GM19455 (cell line): ENCODE results near the gene GRK5.

Experiments
- ATAC-seq: cut with Tn5 transposase; IDR thresholded peaks from one replicate; pipeline ENCODE4 v1.9.1; 2021; ENCODE audit not compliant: unreplicated experiment

GRK5 gene

DNA sequence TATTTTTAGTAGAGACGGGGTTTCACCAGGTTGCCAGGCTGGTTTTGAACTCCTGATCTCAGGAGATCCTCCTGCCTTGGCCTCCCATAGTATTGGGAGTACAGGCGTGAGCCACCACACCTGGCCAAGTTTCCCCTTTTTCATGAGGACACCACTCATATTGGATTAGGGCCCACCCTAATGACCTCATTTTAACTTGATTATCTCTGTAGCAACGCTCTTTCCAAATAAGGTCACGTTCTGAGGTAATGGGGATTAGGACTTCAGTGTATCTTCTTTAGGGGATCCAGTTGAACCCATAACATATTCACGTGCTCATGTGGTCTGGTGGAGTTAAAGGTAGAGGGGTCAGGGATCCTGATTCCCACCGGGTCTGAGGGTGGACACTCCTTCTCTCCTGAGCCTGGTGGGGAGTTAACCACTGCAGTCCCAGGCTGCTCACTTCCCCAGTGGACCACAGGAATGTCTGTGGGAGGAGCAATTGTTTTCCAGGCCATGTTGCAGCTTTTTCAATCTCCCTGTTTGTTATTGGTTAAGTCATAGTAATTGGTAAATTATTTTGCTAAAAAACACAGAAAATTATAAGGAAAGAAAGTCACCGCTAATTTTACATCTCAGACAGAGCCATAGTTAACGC is 130.5 kb downstream of the GRK5 start:
- ATAC-seq, result no peak

DNA sequence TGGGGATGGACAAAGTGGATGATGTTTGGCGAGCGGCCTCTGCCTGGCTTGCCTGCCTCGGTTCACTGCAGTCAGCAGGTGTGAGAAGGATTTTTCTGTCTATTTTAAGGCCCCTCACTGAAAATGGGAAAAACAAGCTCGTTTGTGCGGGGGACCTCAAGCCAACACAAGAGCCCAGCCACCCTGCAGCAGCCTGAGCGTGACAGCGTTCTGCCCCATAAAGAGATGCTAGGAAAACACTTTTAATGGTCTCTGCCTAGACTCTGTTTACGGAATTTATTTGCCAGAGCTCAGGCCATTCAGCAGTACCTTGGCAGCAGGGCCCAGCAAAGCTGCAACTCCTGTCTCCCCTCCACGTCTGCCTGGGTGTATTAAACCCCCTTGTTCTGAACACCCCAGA is 131.7 kb downstream of the GRK5 start:
- ATAC-seq, result no peak

DNA sequence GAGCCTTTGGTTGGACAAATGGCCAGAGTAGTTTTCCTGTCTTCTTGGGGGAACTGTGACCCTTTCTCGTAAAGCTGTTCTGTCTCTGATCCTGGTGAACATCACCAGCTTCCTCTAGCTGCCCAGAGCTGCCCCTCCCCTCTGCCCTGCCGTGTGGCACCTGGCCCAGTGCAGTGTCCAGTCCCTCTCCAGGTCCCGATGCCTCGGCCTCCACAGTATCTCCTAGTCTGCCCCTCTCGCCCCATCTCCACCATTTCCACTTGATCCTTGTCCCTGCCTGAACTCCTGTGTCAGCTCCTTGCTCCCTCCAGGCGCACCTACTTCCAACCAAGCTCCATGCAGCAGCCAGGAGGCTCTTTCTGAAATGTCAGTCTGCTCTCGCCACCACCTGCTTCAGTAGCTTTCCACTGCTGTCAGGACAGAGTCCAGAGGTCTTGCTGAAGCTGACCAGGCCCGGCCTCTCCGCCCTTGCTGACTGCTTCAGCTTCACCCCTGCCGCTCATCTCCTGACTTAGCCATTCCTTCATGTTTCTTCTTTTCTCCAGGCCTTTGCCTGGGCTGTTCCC is 133.6 kb downstream of the GRK5 start:
- no peak for ATAC-seq

DNA sequence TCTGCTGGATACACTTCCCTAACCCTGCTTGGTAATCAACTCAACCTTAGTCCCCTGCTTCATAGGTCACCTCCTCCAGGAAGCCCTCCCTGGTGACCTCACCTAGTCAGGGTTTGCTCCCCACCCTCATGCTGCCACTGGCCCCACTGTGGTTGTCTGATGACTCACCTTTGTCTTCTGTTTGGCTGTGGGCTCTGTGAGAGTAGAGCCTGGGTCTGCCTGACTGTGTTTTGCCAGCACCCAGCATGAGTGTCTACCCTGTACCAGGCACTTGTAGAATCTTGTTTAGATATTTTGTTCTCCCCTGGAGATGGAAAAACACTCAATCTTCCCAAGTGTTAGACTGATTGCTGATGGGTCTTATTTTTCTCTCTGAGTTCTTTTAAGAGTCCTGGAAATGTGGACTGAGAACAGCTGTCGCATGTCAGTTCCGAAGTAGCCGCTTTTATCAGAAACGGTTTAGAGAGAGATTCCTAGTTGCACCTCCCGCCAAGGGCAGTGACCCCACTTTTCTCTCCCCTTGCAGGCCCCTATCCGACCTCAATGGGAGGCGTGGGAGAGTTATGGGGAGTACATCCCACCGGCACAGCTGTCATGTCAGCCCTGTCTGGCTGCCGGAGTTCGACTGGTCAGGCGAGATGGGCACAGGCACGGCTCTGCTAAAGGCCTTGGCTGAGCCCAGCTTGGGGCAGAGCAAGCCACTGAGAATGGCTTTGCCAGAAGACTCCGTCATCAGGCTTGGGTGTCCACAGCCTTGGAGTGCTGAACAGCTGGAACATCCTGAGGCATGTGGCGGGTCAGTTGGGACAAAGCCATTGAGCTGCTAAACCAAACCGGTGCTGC is 134.3 kb downstream of the GRK5 start:
- ATAC-seq, result no peak

DNA sequence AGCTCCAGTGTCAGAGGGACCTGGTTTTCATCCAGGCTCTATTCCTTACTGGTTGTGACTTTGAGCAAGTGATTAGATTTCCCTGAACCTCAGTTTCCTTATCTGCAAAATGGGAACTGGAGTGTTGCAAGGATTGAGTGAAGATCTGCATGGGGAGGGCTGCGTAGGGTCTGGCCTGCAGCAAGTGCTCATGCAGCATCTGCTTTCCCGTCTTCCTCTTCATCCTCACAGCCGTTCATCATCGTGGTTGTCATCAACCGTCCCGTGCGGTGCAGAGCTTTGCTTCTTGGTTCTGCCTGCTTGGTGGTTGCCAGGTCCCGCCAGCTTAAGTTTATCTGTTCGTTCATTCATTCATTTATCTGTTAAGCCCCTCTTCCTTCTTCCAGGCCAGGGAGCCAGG is 135.0 kb downstream of the GRK5 start:
- no peak for ATAC-seq

DNA sequence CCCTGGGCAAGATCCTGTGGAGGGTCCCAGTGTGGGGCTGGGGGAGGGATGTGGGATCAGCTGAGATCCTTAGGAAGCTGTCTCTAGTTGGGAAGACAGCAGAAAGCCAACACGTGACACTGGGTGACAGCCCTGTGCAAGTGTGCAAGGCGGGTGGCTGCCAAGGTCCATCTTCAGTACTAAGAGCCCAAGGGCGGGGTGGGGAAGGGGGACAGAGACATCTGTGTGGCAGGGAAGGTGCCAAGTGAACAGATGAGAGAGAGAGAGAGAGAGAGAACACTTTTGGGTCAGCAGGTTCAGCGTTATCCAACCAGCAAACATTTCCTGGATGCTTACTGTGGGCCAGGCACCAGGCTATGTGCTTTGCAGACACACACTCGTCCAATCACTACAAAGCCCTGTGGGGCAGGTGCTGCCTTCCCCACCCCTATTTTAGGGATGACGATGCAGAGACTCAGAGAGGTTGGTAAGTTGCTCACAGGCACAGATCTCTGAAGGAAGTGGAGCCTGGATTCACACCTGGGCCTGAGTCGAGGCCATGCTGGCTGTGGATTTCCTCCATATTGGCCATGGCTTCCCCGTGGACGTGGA is 135.7 kb downstream of the GRK5 start:
- ATAC-seq, result no peak

DNA sequence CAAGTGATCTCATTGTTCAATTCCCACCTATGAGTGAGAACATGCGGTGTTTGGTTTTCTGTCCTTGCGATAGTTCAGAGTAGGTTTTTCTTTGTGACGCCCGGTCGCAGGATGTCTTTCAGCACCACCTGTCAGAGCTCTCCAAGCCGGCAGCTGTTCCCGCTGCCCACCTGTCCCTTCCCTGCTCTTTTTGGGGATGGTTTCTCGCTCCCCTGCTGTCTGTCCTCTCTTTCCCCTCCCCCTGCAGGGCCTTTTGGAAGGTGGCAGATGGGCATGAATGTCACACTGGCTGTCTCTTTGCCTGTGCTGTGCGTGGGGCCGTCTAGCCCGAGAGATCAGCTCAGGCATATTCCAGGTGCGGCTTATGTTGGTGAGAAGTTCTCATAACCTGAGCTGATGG is 137.0 kb downstream of the GRK5 start:
- no peak for ATAC-seq

DNA sequence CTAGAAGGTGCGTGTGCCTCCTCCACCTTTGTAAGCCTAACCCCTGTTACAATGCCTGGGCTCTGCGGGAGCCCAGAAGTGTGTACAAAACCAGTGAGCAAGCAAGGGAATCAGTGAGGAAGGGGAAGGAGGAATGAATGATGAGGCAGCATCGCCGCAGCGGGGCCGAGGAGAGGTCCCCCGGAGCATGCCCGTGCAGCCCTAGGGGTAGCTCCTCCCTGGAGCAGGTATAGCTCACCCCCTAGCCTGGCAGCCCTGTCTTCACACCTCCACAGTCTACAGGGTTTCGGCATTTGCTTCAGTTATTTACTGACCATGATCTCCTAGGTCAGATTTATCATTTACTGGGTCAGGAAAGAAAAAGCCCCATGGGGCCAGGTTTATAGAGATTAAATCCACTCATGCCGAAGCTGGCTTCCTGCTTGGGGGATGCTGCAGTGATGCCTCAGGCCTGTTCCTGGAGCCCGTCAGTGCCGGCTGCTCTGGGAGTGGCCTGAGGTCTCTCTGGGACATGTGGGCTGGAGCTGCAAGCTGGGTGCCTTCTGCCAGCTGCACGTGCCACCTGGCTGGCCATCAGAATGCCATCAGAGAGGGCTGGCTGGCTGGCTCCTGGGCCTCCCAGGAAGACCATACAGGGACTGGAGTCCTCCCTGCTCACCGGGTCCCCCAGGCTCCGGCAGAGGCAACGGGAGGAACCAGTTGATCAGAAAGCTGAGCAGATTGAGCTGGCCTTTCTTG is 138.9 kb downstream of the GRK5 start:
- ATAC-seq, result no peak

DNA sequence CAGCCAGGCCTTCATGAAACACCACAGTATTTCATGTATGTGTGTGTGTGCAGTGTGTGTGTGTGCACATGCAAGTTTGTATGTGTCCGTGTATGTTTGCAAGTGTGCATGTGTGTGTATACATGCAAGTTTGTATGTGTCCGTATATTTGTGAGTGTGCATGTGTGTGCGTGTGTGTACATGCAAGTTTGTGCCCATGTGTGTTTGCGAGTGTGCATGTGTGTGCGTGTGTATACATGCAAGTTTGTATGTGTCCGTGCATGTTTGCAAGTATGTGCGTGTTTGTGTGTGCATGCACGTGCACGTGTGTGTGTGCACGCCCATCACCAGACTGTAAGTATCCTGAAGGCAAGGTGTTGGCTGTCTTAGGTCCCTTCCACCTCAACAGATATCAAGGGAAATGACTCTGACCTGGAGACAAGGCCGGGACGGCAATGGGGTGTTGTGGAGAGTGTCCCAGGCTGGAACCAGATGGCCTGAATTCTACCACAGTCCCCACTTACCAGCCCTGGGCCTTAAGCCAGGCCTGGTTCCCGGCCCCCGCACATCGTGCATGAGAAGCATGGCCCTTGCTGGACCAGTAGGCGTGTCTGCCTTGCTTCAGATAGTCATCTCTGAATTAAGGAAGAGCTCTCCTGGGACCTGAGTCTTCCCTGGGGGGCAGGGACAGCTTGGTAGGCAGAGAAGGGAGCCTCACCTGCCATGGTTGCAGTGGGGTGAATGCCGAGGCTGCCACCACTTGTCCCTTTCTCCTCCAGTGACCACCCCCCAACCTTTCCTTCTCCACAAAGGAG is 140.0 kb downstream of the GRK5 start:
- ATAC-seq, result no peak

DNA sequence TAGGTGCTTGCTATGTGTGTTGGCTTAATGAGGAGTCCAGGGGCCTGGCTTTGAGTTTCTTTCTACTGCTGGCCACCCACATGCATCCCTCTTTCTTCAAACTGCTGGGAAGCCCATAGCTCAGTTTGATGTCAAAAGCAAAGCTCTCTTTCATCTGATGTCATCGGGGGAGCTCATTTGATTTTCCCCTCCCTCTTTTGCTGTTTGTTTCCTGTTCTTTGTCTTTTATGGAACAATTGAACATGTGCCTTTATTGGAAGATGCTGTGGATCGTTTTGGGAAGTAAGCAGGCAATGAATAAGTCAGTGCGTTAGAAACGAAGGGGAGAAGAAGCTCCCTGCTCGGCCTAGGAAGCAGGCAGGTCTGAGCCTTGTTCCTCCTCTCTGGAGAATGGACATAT is 140.7 kb downstream of the GRK5 start:
- no peak for ATAC-seq

DNA sequence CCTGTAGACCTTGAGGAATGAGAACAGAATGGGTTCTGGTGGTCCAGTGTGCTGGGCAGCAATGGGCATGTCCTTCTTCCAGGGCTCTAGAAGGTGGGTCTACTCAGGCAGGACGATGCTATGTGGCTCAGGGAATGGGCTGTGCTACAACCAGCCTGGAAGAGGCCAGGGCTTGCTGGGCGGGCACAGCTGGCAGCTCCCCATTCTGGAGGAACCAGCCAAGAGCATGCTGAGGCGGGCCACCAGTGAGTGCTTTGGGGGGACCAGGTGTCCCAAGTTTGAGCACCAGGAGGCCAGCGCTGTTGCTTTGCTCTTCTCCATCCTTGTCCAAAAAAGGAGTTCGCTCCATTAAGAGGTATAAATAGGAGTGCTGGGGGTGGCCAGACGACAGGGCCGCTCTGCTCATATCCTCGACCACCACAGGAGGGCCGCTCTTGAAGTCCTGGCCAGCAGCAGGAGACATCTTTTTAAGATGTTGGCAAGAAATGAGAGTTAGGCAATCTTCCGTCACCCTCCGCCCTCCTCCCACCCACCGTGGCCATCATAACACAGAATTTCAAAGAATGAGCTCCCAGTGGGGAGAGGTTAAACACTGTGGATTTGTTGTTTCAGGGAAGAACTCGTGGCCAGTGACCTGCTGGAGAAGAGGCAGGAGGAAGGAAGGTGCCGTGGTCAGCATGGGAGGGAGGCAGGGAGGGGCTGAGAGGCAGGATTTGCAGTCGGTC is 141.3 kb downstream of the GRK5 start:
- ATAC-seq, result no peak

DNA sequence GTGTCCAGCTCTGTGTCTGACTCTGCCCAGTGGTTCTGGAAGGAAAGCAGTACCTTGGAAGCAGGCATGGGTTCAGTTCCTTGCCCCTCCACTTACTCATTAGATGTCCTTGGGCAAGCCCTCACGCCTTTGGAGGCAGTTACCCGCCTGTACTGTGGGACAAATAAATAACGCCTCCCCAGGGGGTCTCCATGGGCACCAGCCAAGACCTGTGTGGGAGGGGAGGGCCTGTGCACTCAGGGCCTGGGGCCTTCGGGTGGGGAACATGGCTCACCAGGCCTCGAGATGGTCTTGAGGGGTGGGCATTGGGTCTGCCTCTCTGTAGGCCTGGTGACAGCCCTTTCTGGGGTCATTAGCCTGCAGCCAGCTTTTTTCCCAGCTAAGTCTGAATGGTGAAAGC is 142.0 kb downstream of the GRK5 start:
- ATAC-seq, result no peak

DNA sequence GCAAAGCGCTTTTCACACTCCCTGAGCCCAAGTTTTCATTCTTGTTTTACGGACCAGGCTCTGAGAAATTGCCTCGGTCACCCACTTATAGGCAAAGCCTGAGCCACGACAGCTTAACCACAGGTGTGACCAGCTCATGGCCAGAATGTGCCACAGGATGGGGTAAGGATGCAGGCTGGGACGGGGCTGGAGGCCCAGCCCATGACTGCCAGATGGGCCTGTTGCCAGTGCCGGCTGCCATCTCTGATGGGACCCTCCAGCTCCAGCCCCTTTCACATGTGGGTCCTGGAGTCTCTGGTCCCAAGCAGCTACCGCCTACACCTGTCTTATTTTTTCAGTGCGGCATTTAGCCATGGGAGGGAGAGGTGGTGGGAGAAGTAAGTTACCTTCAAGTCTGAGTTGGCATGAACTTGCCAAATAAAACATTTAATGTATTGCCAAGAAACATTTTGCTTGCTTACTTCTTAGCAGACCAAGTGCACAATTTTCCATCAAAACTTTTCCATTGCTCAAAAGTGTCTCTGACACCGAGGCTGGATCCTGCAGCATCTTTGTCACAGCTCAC is 142.6 kb downstream of the GRK5 start:
- ATAC-seq, result no peak

DNA sequence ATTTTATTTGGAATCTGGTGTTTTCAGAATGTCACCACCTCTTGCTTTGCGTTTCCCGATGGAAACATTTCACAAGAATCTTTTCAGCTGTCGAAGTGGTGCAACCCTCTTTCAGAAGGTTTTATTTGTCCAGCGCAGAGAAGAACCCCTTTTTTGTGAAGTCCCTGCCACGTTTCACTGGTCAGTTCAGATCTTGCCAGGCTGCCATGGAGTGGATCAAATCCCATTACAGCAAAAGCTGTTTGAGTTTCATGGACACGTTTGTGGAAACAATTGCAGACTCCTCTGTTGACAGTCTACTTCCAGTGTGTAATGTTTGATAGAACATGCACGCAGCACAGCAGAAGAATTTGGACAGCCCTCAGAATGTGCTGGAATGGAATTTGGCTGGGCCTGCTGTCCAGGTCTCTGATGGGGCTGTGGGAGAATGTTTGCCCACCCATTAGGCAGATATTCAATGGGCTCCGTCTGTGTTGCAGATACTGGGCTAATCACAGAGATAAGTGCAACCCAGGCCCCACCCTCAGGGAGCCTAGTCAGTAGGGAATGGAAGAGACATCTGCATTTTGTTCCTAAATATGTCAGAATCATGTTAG is 143.2 kb downstream of the GRK5 start:
- no peak for ATAC-seq

DNA sequence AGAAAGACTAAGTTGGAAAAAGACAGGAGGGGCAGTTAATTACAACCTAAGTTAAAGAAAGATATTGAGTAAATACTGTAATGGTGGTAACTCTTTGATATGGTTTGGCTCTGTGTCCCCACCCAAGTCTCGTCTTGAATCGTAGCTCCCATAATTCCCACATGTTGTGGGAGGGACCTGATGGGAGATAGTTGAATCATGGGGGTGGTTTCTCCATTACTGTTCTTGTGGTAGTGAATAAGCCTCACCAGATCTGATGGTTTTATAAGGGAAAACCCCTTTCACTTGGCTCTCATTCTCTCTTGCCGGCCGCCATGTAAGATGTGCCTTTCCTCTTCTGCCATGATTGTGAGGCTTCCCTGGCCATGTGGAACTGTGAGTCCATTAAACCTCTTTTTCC is 143.8 kb downstream of the GRK5 start:
- ATAC-seq, result no peak

DNA sequence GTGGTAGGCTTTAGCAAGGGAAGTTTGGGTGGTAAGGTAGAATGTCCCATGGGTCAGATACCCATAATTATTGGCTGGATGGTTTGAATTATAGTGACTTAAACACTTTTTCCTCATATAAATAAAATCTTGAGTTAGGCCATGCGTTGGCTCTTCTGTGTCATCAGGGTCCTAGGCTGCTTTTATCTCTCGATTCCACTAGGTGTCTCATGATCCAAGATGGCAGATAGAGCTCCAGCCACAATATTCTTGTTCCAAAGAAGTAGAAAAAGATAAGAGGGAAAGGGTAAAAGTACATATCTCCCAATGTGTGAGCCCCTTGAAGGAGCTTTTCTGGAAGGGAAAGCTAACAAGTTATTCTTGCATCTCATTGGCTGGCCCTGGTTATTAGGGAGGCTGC is 144.7 kb downstream of the GRK5 start:
- ATAC-seq, result no peak

DNA sequence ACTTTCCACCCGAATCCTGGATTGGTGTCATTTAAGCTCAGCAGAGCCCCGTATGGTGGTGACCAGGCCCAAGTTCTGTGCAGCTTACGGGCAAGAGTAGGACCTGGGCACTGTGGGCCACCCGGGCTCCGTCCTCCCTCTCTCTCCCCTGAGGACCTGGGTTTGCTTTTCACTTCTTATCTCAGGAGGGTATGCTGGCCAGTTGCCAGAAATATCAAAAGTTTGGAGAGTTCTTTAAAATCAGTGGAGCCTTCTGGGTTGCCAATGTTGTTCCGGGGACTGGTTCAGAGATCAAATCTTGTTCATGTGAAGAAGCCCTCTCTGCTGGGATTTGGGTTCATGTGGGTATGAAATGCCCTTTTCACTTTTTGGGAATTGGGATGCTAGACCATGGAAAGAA is 145.4 kb downstream of the GRK5 start:
- ATAC-seq, result no peak

DNA sequence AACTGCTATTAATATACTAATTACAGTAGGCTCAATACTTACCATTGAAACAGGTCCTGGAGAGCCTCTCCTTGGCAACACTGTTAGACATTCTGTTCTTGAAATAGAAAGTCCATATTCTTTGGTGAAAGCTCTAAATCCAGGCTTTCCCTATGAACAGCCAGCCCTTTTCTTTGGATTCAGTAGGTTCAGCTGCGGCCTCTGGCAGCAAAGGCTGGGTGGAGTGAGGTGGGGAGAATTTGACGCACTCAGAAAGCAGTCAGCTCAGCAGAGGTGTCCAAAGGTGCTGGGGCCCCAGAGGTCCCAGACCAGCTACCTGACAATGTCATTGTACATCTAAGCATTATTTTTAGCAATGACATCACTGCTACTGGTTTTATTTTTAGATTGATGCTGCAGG is 146.1 kb downstream of the GRK5 start:
- ATAC-seq, result no peak

DNA sequence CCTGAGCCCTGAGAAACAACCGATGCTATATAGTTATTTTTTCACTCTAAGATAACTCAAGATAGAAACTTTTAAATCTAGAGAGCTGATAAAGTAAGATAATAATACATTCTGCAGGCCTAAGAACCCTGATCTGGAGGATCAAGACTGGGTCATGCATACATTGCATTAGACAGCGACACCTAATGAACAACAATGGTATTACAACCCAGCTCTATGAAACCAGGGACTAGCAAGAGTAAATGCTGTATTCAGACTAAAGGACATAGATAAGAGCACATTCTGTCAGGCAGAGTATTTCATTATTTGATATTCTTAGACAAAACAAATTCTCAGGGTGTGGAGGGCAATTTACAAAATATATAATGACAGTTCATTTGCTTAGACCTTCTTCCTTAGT is 148.6 kb downstream of the GRK5 start:
- ATAC-seq, result no peak
